H1 (cell line): ENCODE measurements around the gene SENP6. TPM values are rescaled to one million over a fixed set of nuclear protein-coding genes. Genes with fewer than 3 reads are reported as not detected.

Source experiments
- CTCF ChIA-PET: fragments of 300-600 bp; sonication (Branson Sonifier 250); formaldehyde crosslinking; loops from one replicate; lab custom pipeline; 2021; ENCODE audit not compliant: partially characterized antibody; lab: Charles Lee
- POLR2A ChIA-PET: fragments of 300-600 bp; sonication (Branson Sonifier 250); formaldehyde crosslinking; loops from one replicate; lab custom pipeline; 2021; ENCODE audit warnings: inconsistent platforms; ENCODE audit not compliant: partially characterized antibody; lab: Charles Lee
- DNase-seq, 2 experiments: peaks; one replicate each; pipeline versions ENCODE4 v3.0.0 to v3.0.0-alpha.2; 2010 to 2022; ENCODE audit warnings: low spot score in 2 of 2, low read depth in 1 of 2, mixed read lengths in 1 of 2
- FAIRE-seq: peaks from 2 replicates; lab custom pipeline; 2011; peaks lifted over from hg19 to GRCh38; lab: Jason Lieb, UNC
- H2AFZ ChIP-seq: 2 replicates; pipeline ENCODE4 v1.8.1; 2012; ENCODE audit warnings: low read length, inconsistent platforms
- H2AK5ac ChIP-seq: 2 replicates; pipeline ENCODE4 v1.6.1; 2013; ENCODE audit warnings: low read depth, low read length
- H2BK120ac ChIP-seq: replicated peaks from 2 replicates; pipeline ENCODE3; 2013; ENCODE audit warnings: low read depth, low read length, inconsistent platforms
- H2BK12ac ChIP-seq: 2 replicates; pipeline ENCODE4 v1.6.1; 2013; ENCODE audit warnings: low read depth, low read length
- H2BK15ac ChIP-seq: 2 replicates; pipeline ENCODE4 v1.6.1; 2013; ENCODE audit warnings: low read length
- H2BK20ac ChIP-seq: 2 replicates; pipeline ENCODE4 v1.6.1; 2013; ENCODE audit warnings: low read length
- H2BK5ac ChIP-seq: 2 replicates; pipeline ENCODE4 v1.6.1; 2013; ENCODE audit warnings: low read depth, low read length
- H3K14ac ChIP-seq: 2 replicates; pipeline ENCODE4 v1.6.1; 2013; ENCODE audit warnings: inconsistent platforms; ENCODE audit not compliant: insufficient read length
- H3K18ac ChIP-seq: 2 replicates; pipeline ENCODE4 v1.6.1; 2013; ENCODE audit warnings: low read length; ENCODE audit errors: extremely low read depth
- H3K23ac ChIP-seq: 2 replicates; pipeline ENCODE4 v1.6.1; 2013; ENCODE audit warnings: inconsistent platforms; ENCODE audit not compliant: insufficient read length
- H3K23me2 ChIP-seq: 2 replicates; pipeline ENCODE4 v1.6.1; 2013; ENCODE audit warnings: low read depth, low read length
- H3K27ac ChIP-seq: 2 replicates; pipeline ENCODE4 v1.6.1; 2011; ENCODE audit warnings: low read depth, low read length, inconsistent platforms
- H3K27me3 ChIP-seq, 4 experiments: replicated peaks in 1 of 4; 1 replicate in 1 of 4; 2 replicates in 3 of 4; pipeline versions ENCODE4 v1.6.1 to v1.8.1; 2011 to 2013; ENCODE audit warnings: low read length in 3 of 4, mild to moderate bottlenecking in 3 of 4, inconsistent platforms in 2 of 4, mixed read lengths in 2 of 4, moderate library complexity in 1 of 4; ENCODE audit not compliant: control insufficient read depth in 3 of 4, insufficient read depth in 3 of 4; ENCODE audit errors: extremely low read depth in 1 of 4
- H3K36me3 ChIP-seq, 4 experiments: 2 replicates each; pipeline versions ENCODE4 v1.6.1 to v1.8.1; 2011 to 2013; ENCODE audit warnings: mild to moderate bottlenecking in 4 of 4, low read length in 3 of 4, moderate library complexity in 2 of 4, control low read depth in 1 of 4, inconsistent platforms in 1 of 4; ENCODE audit not compliant: insufficient read depth in 4 of 4, control insufficient read depth in 2 of 4
- H3K4ac ChIP-seq: replicated peaks from 2 replicates; pipeline ENCODE3; 2013; ENCODE audit warnings: low read length, low read depth, mixed read lengths, inconsistent platforms; ENCODE audit not compliant: insufficient read length
- H3K4me1 ChIP-seq, 4 experiments: replicated peaks in 1 of 4; 1 replicate in 1 of 4; 2 replicates in 3 of 4; pipeline versions ENCODE4 v1.6.1 to v1.8.1; 2011 to 2013; ENCODE audit warnings: low read length in 3 of 4, inconsistent platforms in 2 of 4, mixed read lengths in 1 of 4; ENCODE audit not compliant: insufficient read depth in 4 of 4, control insufficient read depth in 3 of 4
- H3K4me2 ChIP-seq, 2 experiments: 2 replicates each; pipeline versions ENCODE4 v1.6.1 to v1.8.1; 2011 to 2013; ENCODE audit warnings: low read depth in 2 of 2, low read length in 2 of 2, control low read depth in 1 of 2, inconsistent platforms in 1 of 2, mild to moderate bottlenecking in 1 of 2; ENCODE audit not compliant: insufficient read depth in 1 of 2
- H3K4me3 ChIP-seq, 4 experiments: fragments of 200-600, 300-600 bp in 1 of 4; sonication (generic), shearing (Covaris generic), sonication (Bioruptor Twin) in 1 of 4; 2 replicates each; pipeline versions ENCODE4 v1.5.1 to v1.8.1; 2011 to 2016; ENCODE audit warnings: low read length in 4 of 4, low read depth in 3 of 4, control low read depth in 2 of 4, inconsistent platforms in 2 of 4, mild to moderate bottlenecking in 2 of 4, mixed read lengths in 1 of 4, moderate library complexity in 1 of 4; ENCODE audit not compliant: insufficient read depth in 2 of 4; ENCODE audit errors: extremely low read depth in 1 of 4
- H3K56ac ChIP-seq: replicated peaks from 2 replicates; pipeline ENCODE3; 2013; ENCODE audit warnings: low read depth, mild to moderate bottlenecking, mixed read lengths, low read length, inconsistent platforms; ENCODE audit not compliant: insufficient read length
- H3K79me1 ChIP-seq: 2 replicates; pipeline ENCODE4 v1.6.1; 2013; ENCODE audit warnings: low read depth, low read length, control low read depth
- H3K79me2 ChIP-seq, 2 experiments: 2 replicates each; pipeline versions ENCODE4 v1.6.1 to v1.8.1; 2012 to 2013; ENCODE audit warnings: low read length in 2 of 2, mild to moderate bottlenecking in 2 of 2, inconsistent platforms in 1 of 2; ENCODE audit not compliant: insufficient read depth in 2 of 2, control insufficient read depth in 1 of 2
- H3K9ac ChIP-seq, 4 experiments: replicated peaks in 1 of 4; 1 replicate in 1 of 4; 2 replicates in 3 of 4; pipeline versions ENCODE4 v1.6.1 to v1.8.1; 2011 to 2013; ENCODE audit warnings: low read depth in 3 of 4, low read length in 3 of 4, control low read depth in 2 of 4, mild to moderate bottlenecking in 2 of 4, moderate library complexity in 2 of 4, inconsistent platforms in 1 of 4; ENCODE audit errors: extremely low read depth in 1 of 4
- H3K9me3 ChIP-seq, 2 experiments: 2 replicates each; pipeline versions ENCODE4 v1.6.1 to v1.8.1; 2012 to 2013; ENCODE audit warnings: mild to moderate bottlenecking in 2 of 2, moderate library complexity in 2 of 2, control low read depth in 1 of 2, inconsistent platforms in 1 of 2, low read depth in 1 of 2, low read length in 1 of 2, mixed read lengths in 1 of 2; ENCODE audit not compliant: insufficient read depth in 2 of 2
- H4K20me1 ChIP-seq, 2 experiments: replicated peaks in 1 of 2; 2 replicates each; pipeline versions ENCODE3 to v1.8.1; 2011 to 2013; ENCODE audit warnings: inconsistent platforms in 2 of 2, low read length in 2 of 2, mild to moderate bottlenecking in 1 of 2; ENCODE audit not compliant: insufficient read depth in 2 of 2, control insufficient read depth in 1 of 2
- H4K5ac ChIP-seq: 2 replicates; pipeline ENCODE4 v1.6.1; 2013; ENCODE audit warnings: low read length, low read depth, mixed read lengths, inconsistent platforms; ENCODE audit not compliant: insufficient read length
- H4K8ac ChIP-seq: 2 replicates; pipeline ENCODE4 v1.8.0; 2013; ENCODE audit warnings: mild to moderate bottlenecking, moderate library complexity, low read length, inconsistent platforms; ENCODE audit not compliant: insufficient read depth; ENCODE audit errors: extremely low read depth
- H4K91ac ChIP-seq: replicated peaks from 2 replicates; pipeline ENCODE3; 2013; ENCODE audit warnings: low read length, mixed read lengths, inconsistent platforms; ENCODE audit not compliant: insufficient read length
- ASH2L ChIP-seq: fragments of 200-600, 300-600 bp; sonication (generic); IDR thresholded peaks from one replicate; pipeline ENCODE4 v1.7.1; 2017; ENCODE audit warnings: low read length
- BCL11A ChIP-seq, 2 experiments: IDR thresholded peaks; one replicate each; pipeline ENCODE4 v1.6.1; 2011; ENCODE audit warnings: low read depth in 2 of 2, low read length in 2 of 2, mild to moderate bottlenecking in 2 of 2
- CHD1 ChIP-seq: IDR thresholded peaks from 2 replicates; pipeline ENCODE4 v1.6.1; 2012; ENCODE audit warnings: low read depth, low read length, improper control_type of control experiment
- EZH2 ChIP-seq: fragments of 200-600 bp; sonication (generic); IDR thresholded peaks from 2 replicates; pipeline ENCODE4 v1.7.1; 2012; ENCODE audit warnings: low read depth, mild to moderate bottlenecking, moderate library complexity, low read length, inconsistent platforms; ENCODE audit not compliant: severe bottlenecking
- JUN ChIP-seq: IDR thresholded peaks from 2 replicates; pipeline ENCODE4 v1.6.1; 2011; ENCODE audit warnings: low read depth, mild to moderate bottlenecking, improper control_type of control experiment, low read length
- SIRT6 ChIP-seq: IDR thresholded peaks from one replicate; pipeline ENCODE4 v1.7.1; 2012; ENCODE audit warnings: low read length, inconsistent platforms
- TAF1 ChIP-seq: IDR thresholded peaks from 2 replicates; pipeline ENCODE4 v1.6.1; 2011; ENCODE audit warnings: mild to moderate bottlenecking, low read depth, low read length
- TBP ChIP-seq: IDR thresholded peaks from 2 replicates; pipeline ENCODE4 v1.6.1; 2011; ENCODE audit warnings: low read depth, low read length, improper control_type of control experiment
- USF2 ChIP-seq: IDR thresholded peaks from 2 replicates; pipeline ENCODE4 v1.6.1; 2011; ENCODE audit warnings: low read length, improper control_type of control experiment
- polyA plus RNA-seq, 7 experiments: library from polyadenylated mRNA; depleted of rRNA in 3 of 7; stranded (reverse) in 5 of 7; unstranded in 2 of 7; fragments of >200 nt in 5 of 7; fragments of 200-250 nt in 2 of 7; gene quantifications; 1 replicate in 5 of 7; 2 replicates in 1 of 7; 4 replicates in 1 of 7; pipeline versions ENCODE4 v1.2.1 to v1.2.3, GENCODE V29; 2011 to 2013; ENCODE audit warnings: missing spikeins in 2 of 7, mixed read lengths in 2 of 7
- total RNA-seq: library from RNA; stranded (reverse); fragmentation: NEBNext Ultra II Directional; extraction: Animal tissue kit (Norgen Biotek cat#: 25700); gene quantifications from 2 replicates; pipeline ENCODE4 v1.2.1, GENCODE V29; 2021

SENP6 gene
- total and polyA plus RNA-seq, 2 of the 8 experiments (the other 6 are each of a cell fraction or from before 2014, with no cell fraction given): 13.8 to 103 TPM

- no peak overlapping the region for H2AK5ac ChIP-seq
- no peak for TF ChIP-seq USF2
- TF ChIP-seq JUN: no peak
- no peak for TF ChIP-seq SIRT6
- TF ChIP-seq BCL11A (IDR thresholded peaks at IDR 0.05; ENCODE audit: low read depth in 2 of 2, low read length in 2 of 2): no peak
- no peak for TF ChIP-seq ASH2L
- TF ChIP-seq TAF1: no peak
- no peak for TF ChIP-seq TBP
- TF ChIP-seq EZH2: no peak
- no peak for TF ChIP-seq CHD1
- no peak overlapping the region for H2BK5ac ChIP-seq
- H2AFZ ChIP-seq: no peak overlapping the region
- H3K4me1 ChIP-seq: no peaks in the 10 kb centered on the region
- peaks cover 0 to 36% (median 6%) of the 10 kb centered on the region in 4 experiments; a peak in 5 of 8 replicates for H3K36me3 ChIP-seq
- no peak overlapping the region for H3K4me2 ChIP-seq
- H3K9ac ChIP-seq: no peak overlapping the region
- H3K23ac ChIP-seq: no peak overlapping the region
- H3K18ac ChIP-seq: no peak overlapping the region
- no peak overlapping the region for H2BK12ac ChIP-seq
- no peaks in the 10 kb centered on the region for H3K27me3 ChIP-seq
- H3K9me3 ChIP-seq: 0 out of 4 replicates have a peak, but pooled peaks cover 3% of the 10 kb centered on the region in 2 experiments
- no peak overlapping the region for H4K8ac ChIP-seq
- peaks cover 3 to 4% of the 10 kb centered on the region in 2 experiments for H4K20me1 ChIP-seq
- ChIA-PET POLR2A (interaction anchor here (1.8 to 2.5 kb wide), 2 partner anchors 19 to 20 kb away, joined by 9 to 14 read pairs; partner anchors contain the start of gene SENP6), CTCF (interaction anchor here (0.6 to 1.3 kb wide), 2 partner anchors 12 to 52 kb away, joined by 4 to 6 read pairs; no protein-coding TSS in a partner anchor)
- H2BK20ac ChIP-seq: no peak overlapping the region
- H3K79me2 ChIP-seq: peaks cover 25 to 78% of the 10 kb centered on the region in 2 experiments
- no peak for FAIRE-seq
- DNase-seq: no peak
- no peak overlapping the region for H3K4ac ChIP-seq
- no peak overlapping the region for H3K56ac ChIP-seq
- H2BK120ac ChIP-seq: no peak overlapping the region
- H3K23me2 ChIP-seq: no peaks in the 10 kb centered on the region
- no peak overlapping the region for H3K14ac ChIP-seq
- no peak overlapping the region for H3K4me3 ChIP-seq
- no peak overlapping the region for H2BK15ac ChIP-seq
- no peak overlapping the region for H4K5ac ChIP-seq
- no peaks in the 10 kb centered on the region; the same call in 1 of the 2 replicates for H3K79me1 ChIP-seq
- H3K27ac ChIP-seq: no peak overlapping the region
- H4K91ac ChIP-seq: no peak overlapping the region
Observed at GRCh38 chr6:75621846-75622245, 20.2 kb downstream of the SENP6 start.
